Gastroesophageal sphincter (tissue), 3 donors: ENCODE results near the gene ETV6.

Experiments used
- EP300 ChIP-seq: sonication (generic); formaldehyde crosslinking; IDR thresholded peaks from one replicate; pipeline ENCODE4 v1.6.1; 2017; ENCODE audit warnings: antibody characterized with exemption, mild to moderate bottlenecking
- TF ChIP-seq, protein P1 (sequence below), 4 experiments: fragments of 200-600 bp in 2 of 4; fragments of 450-650 bp in 2 of 4; sonication (generic) in 1 of 4; IDR thresholded peaks; one replicate each; pipeline ENCODE4 v1.5.1; 2017 to 2019; ENCODE audit warnings: antibody characterized with exemption in 4 of 4, mild to moderate bottlenecking in 2 of 4, moderate library complexity in 2 of 4

DNA sequence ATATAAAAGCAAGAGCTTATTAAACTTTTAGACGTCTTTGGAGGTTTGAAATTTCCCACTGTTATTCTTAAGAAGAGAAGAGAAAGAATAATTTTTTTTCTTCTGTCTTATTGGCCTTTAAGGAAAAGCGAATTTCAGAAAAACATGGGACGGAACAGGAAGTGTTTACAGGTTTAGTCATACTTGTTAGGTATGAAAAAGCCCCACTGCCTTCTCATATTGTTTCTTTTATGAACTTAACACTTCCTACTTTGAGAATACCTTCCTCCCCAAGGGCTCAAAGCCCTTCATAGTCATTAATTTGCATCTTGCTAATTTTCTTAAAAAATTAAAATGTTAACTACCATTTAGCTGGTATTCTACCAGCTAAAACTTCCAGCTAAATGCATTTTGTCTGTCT lies 82.0 kb downstream of the ETV6 start:
- TF ChIP-seq EP300, result no peak
- TF ChIP-seq, protein P1, sequence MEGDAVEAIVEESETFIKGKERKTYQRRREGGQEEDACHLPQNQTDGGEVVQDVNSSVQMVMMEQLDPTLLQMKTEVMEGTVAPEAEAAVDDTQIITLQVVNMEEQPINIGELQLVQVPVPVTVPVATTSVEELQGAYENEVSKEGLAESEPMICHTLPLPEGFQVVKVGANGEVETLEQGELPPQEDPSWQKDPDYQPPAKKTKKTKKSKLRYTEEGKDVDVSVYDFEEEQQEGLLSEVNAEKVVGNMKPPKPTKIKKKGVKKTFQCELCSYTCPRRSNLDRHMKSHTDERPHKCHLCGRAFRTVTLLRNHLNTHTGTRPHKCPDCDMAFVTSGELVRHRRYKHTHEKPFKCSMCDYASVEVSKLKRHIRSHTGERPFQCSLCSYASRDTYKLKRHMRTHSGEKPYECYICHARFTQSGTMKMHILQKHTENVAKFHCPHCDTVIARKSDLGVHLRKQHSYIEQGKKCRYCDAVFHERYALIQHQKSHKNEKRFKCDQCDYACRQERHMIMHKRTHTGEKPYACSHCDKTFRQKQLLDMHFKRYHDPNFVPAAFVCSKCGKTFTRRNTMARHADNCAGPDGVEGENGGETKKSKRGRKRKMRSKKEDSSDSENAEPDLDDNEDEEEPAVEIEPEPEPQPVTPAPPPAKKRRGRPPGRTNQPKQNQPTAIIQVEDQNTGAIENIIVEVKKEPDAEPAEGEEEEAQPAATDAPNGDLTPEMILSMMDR (IDR thresholded peaks at IDR 0.05), result no peak
